Measurements from ENCODE around the gene TAS2R10.
A peak's percentile ranks its signal among the peaks of the same experiment; 100 is the strongest.
"Not testable (repeated sequence)": the region's sequence is repeated elsewhere in the genome, so short reads cannot be mapped to it uniquely, and the experiment has no call there.

The TAS2R10 gene

GRCh38 chr12:10826258-10826657 lies at the start of gene TAS2R10:
TAS2R10 (minus strand) TSS chr12:10826358; CDS start chr12:10826269, 89 bp downstream.
- DNase-seq (ENCODE audit: low spot score), result no peak

- DNase-seq (ENCODE audit: low spot score), result no peak
Observed at GRCh38 chr12:10873378-10873777, 47.2 kb upstream of the TAS2R10 start.

GRCh38 chr12:10867381-10867780 lies 41.2 kb upstream of the TAS2R10 start:
- DNase-seq (ENCODE audit: low spot score), result no peak

GRCh38 chr12:10863512-10864218 lies 37.5 kb upstream of the TAS2R10 start:
- no peak for DNase-seq (ENCODE audit: low spot score)

- no peak for DNase-seq (ENCODE audit: low spot score)
Observed at GRCh38 chr12:10861366-10861765, 35.2 kb upstream of the TAS2R10 start.

GRCh38 chr12:10855807-10856206 lies 29.6 kb upstream of the TAS2R10 start:
- DNase-seq (ENCODE audit: low spot score), result no peak

GRCh38 chr12:10853776-10854175 lies 27.6 kb upstream of the TAS2R10 start:
- no peak for DNase-seq (ENCODE audit: low spot score)

GRCh38 chr12:10851243-10851858 lies 25.2 kb upstream of the TAS2R10 start:
- DNase-seq (ENCODE audit: low spot score), result no peak

- peak; percentile 3 for DNase-seq (ENCODE audit: low spot score)
Observed at GRCh38 chr12:10849425-10849878, 23.3 kb upstream of the TAS2R10 start, which contains the start of gene PRR4. PRR4 (minus strand) TSS chr12:10849475; CDS start chr12:10849437, 38 bp downstream.

- no peak for DNase-seq (ENCODE audit: low spot score)
Observed at GRCh38 chr12:10847744-10848143, 21.6 kb upstream of the TAS2R10 start.

GRCh38 chr12:10842862-10843261 lies 16.7 kb upstream of the TAS2R10 start:
- DNase-seq (ENCODE audit: low spot score), result no peak

- no peak for DNase-seq (ENCODE audit: low spot score)
Observed at GRCh38 chr12:10838461-10838860, 12.3 kb upstream of the TAS2R10 start.

- no peak for DNase-seq (ENCODE audit: low spot score)
Observed at GRCh38 chr12:10829994-10830393, 3.8 kb upstream of the TAS2R10 start.

GRCh38 chr12:10824957-10825356 lies 1.2 kb downstream of the TAS2R10 start:
- no peak for DNase-seq (ENCODE audit: low spot score)

GRCh38 chr12:10811883-10812536 lies 14.1 kb downstream of the TAS2R10 start:
- no peak for DNase-seq (ENCODE audit: low spot score)

GRCh38 chr12:10810068-10810467 lies 16.1 kb downstream of the TAS2R10 start, which contains the start of gene TAS2R9:
TAS2R9 (minus strand) TSS chr12:10810168; CDS start chr12:10810075, 93 bp downstream.
- no peak for DNase-seq (ENCODE audit: low spot score)

- no peak for DNase-seq (ENCODE audit: low spot score)
Observed at GRCh38 chr12:10807186-10807585, 19.0 kb downstream of the TAS2R10 start, which contains the start of gene TAS2R8. TAS2R8 (minus strand) TSS chr12:10807286; CDS start chr12:10806980, 306 bp downstream.

- no peak for DNase-seq (ENCODE audit: low spot score)
Observed at GRCh38 chr12:10802587-10802986, 23.6 kb downstream of the TAS2R10 start, which contains the start of gene TAS2R7. TAS2R7 (minus strand) TSS chr12:10802627; CDS start chr12:10802570, 57 bp downstream.

GRCh38 chr12:10801741-10802140 lies 24.4 kb downstream of the TAS2R10 start:
- DNase-seq (ENCODE audit: low spot score), result no peak

- no peak for DNase-seq (ENCODE audit: low spot score)
Observed at GRCh38 chr12:10794222-10794621, 31.9 kb downstream of the TAS2R10 start.

GRCh38 chr12:10791769-10792168 lies 34.4 kb downstream of the TAS2R10 start:
- not testable (repeated sequence) for DNase-seq (ENCODE audit: low spot score)

- DNase-seq (ENCODE audit: low spot score), result no peak
Observed at GRCh38 chr12:10783252-10783651, 42.9 kb downstream of the TAS2R10 start.

GRCh38 chr12:10779103-10779502 lies 47.1 kb downstream of the TAS2R10 start:
- DNase-seq (ENCODE audit: low spot score), result no peak

All from activated CD4-positive, alpha-beta T cell treated with anti-CD3 and anti-CD28 coated beads, Interleukin-2, Interleukin-4, amounts not matched to agents 100 ng/mL and 50 ng/mL, durations not matched to agents 16 hours and 8 hours (primary cell).